ENCODE measurements around the gene RRP9. TPM values are rescaled to one million over a fixed set of nuclear protein-coding genes. Genes with fewer than 3 reads are reported as not detected.

RRP9 gene
- total and polyA plus RNA-seq, 2 donors (not counting 1 experiment from before 2014, with no cell fraction given) = 16.7 to 21.9 TPM

DNA sequence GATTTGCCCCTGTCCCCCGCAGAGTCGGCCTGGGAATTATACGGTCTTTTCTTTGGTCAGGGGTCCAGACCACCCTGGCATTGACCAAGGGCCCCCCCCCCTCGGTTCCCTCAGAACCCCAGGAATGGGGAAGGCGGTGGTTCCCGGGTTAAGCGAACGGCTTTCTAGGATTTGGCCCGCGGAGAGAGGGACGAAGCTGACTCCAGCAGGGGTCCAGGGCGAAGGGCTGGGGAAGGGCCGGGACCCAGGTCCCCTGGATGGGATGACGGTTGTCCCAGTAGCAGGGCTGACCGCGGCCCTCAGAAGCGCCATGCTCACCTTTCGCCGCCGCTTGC lies 274 bp downstream of the RRP9 start:
- Mint-ChIP-seq H3K9me3 (ENCODE audit: insufficient read depth) (no peaks in the 10 kb centered on the region), H3K27ac (no peak overlapping the region), H3K4me1 (peaks cover 36% of the 10 kb centered on the region), H3K27me3 (no peaks in the 10 kb centered on the region), H3K4me3 (peak overlapping the region; percentile 95)
- H3K36me3 ChIP-seq (replicated peaks in 1 of 2; ENCODE audit: control extremely low read depth in 1 of 2, control insufficient read depth in 1 of 2, extremely low read depth in 1 of 2, insufficient read depth in 2 of 2, low read length in 1 of 2) = peaks cover 0 to 31% of the 10 kb centered on the region in 2 experiments
- H3K9ac ChIP-seq (ENCODE audit: low read length) = peak overlapping the region; percentile 79
- no peak for DNase-seq
- peaks cover 22 to 26% of the 10 kb centered on the region in 2 donors for H3K4me1 ChIP-seq (ENCODE audit: control insufficient read depth in 2 of 2, insufficient read depth in 2 of 2, low read length in 2 of 2)
- CTCF ChIA-PET = interaction anchor here (0.7 to 3.4 kb wide), 9 partner anchors 11 to 181 kb away, joined by 3 to 45 read pairs (median 6); partner anchors contain the start of genes ABHD14A, ABHD14B, ACY1 and PCBP4
- H3K4me2 ChIP-seq (replicated peaks; ENCODE audit: low read depth, low read length, poor library complexity, severe bottlenecking) = peak overlapping the region; percentile 96
- peak overlapping the region in 1 of 2 donors; percentile 74 for H3K27ac ChIP-seq (ENCODE audit: low read length in 2 of 2)
- intact Hi-C loops (cut with micrococcal nuclease) = loop anchor here (5.0 kb wide), 2 partner anchors 259 to 554 kb away; partner anchors contain the start of gene MANF
- ATAC-seq (ENCODE audit: low read depth) = no peak
- H2AFZ ChIP-seq (ENCODE audit: insufficient read depth, low read depth, low read length, poor library complexity, severe bottlenecking) = peak overlapping the region; percentile 83
- H3K79me2 ChIP-seq (ENCODE audit: control insufficient read depth, insufficient read depth, low read length) = peaks cover 21% of the 10 kb centered on the region
- H3K9me3 ChIP-seq (ENCODE audit: control extremely low read depth in 1 of 3, control insufficient read depth in 2 of 3, insufficient read depth in 1 of 3, low read length in 2 of 3) = no peaks in the 10 kb centered on the region
- POLR2A ChIA-PET = interaction anchor here (0.6 to 2.5 kb wide), 5 partner anchors 29 to 556 kb away, joined by 3 to 13 read pairs (median 6); partner anchors contain the start of genes ABHD14A, ABHD14B, MANF and RPL29
- H3K27me3 ChIP-seq (replicated peaks in 1 of 4; ENCODE audit: control extremely low read depth in 1 of 4, control insufficient read depth in 3 of 4, insufficient read depth in 4 of 4, low read length in 3 of 4) = no peaks in the 10 kb centered on the region
- H4K20me1 ChIP-seq (ENCODE audit: control insufficient read depth, insufficient read depth, low read length, poor library complexity, severe bottlenecking) = no peaks in the 10 kb centered on the region
- WGBS (ENCODE audit: insufficient coverage) = under 1% methylated on average over 20 of the region's 20 CpGs
- TF ChIP-seq EZH2 (IDR thresholded peaks at IDR 0.05; ENCODE audit: borderline replicate concordance, insufficient read depth, low read depth, low read length, poor library complexity, severe bottlenecking) = no peak
- TF ChIP-seq, protein P1, sequence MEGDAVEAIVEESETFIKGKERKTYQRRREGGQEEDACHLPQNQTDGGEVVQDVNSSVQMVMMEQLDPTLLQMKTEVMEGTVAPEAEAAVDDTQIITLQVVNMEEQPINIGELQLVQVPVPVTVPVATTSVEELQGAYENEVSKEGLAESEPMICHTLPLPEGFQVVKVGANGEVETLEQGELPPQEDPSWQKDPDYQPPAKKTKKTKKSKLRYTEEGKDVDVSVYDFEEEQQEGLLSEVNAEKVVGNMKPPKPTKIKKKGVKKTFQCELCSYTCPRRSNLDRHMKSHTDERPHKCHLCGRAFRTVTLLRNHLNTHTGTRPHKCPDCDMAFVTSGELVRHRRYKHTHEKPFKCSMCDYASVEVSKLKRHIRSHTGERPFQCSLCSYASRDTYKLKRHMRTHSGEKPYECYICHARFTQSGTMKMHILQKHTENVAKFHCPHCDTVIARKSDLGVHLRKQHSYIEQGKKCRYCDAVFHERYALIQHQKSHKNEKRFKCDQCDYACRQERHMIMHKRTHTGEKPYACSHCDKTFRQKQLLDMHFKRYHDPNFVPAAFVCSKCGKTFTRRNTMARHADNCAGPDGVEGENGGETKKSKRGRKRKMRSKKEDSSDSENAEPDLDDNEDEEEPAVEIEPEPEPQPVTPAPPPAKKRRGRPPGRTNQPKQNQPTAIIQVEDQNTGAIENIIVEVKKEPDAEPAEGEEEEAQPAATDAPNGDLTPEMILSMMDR (IDR thresholded peaks at IDR 0.05) = no peak
- H3K4me3 ChIP-seq (ENCODE audit: control extremely low read depth in 1 of 5, extremely low read depth in 1 of 5, insufficient read depth in 1 of 5, low read depth in 2 of 5, low read length in 4 of 5) = peak overlapping the region; percentile 36 to 90 (median 88)

All from B cell (primary cell).